Measurements from ENCODE around the gene MDFI.

MDFI gene

DNA sequence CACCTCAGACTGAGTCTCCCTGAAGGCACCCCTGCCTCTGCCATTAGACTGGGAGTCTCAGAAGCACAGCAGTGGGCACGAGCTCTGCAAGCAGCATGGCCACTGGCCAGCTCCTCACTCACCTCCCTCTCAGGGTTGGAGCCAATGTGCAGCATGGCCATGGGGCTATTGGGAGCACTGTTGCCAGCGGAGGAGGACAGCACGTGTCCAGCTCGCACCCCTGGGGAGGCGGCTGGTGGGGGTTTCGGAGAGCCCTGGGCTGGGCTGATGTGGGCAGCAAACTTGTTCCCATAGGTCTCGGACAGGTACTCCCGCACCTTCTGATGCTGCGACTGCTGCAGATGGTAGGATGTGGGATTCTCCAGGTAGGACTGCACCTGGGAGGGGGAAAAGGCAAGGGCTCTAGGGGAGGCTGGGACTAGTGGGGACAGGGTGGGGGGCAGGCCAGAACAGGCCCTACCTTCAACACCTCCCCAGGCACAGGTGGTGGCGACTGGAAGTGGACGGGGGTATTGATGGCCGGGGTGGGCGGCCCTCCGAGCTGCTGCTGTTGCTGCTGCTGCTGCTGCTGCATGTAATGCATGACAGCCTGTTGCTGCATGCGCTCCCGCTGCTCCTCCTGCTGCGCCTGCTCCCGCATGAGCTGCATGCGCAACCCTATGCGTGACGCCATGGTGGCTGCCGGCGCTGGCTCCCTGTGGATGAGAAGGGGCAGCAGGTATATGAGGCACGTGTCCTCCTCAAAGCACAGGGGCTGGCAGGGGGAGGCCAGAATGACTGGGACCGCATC, 52.5 kb downstream of the MDFI start:
- no peak for DNase-seq

DNA sequence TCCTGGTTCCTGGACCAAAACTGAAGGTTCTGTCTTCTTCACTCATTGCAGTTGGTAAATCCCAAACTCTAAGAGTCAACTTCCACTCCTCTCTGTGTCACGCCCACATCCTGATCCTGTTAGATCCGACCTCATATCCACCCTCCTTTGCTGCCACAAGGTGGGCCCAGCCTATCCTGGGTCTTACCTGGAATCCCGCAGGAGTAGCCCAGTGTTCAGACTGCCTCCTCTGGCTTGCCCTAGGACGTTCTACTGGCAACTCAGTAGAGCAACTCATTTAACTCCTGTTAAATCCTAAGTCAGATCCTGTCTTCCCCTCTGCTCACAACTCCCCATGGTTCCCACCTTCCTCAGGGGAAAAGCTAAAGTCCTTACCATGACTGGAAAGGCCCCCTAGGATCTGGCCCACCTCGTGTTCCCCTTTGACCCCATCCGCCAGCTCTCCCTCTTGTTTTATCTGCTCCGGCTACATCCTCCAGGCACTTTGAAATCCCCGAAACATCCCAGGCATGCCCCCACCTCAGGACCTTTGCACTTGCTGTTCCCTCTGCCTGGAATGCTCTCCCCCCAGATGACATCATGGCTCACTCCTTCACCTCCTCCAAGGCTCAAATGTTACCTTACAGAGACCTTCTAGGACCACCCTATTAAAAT, 53.3 kb downstream of the MDFI start:
- no peak for DNase-seq

DNA sequence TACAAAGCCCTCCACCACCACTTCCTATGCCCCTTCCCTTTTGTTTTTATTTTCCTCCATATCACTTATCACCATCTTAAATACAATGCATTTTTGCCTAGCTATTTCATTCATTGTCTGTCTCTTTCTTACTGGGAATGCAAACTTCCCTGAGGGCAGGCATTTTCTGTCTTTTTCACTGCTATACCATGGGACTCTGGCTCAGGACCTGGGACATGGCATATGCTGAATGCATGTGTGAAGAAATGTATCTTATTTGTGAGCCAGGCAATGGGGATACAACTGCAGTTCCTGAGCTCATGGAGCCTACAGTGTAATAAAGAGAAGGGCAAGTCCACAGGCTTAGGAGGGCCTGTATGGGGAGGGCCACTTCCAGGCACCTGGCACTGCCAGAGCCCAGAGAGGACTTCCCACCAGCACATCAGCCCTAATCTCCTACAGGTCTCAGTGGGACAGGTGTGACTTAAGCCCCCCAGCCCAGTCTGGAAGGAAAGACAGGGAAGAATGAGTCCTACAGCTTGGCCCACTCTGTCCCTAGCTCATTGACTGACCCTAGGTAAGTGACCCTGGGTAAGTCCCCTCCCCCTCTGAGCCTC, 53.9 kb downstream of the MDFI start:
- no peak for DNase-seq

DNA sequence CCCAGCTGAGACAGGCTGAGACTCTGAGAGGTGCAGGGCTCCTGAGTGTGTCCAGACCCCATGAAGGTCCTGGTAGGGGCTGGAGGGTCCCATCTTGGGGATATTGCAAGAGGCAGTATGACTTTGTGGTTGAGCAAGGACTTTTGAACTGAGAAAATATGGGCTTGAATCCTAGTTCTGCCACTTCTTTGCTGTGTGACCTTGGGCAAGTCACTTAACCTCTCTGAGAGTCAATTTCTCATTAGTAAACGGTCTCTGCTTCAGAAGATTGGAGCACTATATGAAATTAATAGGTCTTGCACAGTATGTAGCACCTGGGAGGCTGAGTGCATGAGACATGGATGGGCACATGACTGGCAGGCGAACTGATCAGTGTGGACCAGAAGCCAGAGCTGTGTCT, 54.5 kb downstream of the MDFI start:
- no peak for DNase-seq

DNA sequence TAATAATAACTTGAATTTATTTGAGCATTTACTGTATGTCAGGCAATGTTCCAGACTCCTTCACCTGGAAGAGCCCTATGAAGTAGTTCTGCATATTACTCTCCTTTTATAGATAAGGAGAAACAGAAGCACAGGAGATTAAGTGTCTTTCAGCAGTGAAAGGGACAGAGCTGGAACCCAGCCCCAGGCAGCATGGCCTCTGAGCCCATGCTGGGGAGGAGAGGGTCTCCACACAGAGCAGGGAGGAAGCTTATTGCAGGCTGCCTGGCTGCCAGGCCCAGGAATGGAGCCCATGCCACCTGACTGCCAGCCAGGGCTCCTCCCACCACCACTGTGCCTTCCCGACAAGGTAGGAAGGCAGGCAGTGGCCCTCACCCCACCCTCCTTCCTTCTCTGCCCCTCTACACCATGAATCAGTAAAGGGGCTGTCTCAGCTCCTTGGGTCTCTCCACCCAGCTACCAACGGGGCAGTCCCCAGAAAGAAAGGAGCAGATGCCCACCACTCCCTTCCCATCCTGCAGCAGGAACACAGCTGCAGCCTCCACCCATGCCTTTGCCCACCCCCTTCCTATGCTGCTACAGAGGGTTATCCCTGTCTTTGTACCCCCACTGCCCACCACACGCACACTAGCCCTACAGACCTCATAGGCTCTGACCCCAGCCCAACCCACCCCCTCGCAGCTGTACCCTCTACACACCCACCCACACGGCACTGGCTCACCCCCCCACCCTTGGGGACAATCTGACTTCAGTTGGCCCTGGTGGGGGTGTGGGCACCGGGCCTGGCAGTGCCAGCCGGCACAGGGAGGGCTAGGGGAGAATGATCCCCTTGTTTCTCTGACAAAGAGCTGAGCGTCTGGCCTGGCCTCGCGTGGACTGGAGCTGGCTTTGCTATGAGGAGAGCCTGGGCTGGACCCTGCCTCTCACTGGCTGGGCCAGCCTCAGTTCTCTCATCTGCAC, 55.3 kb downstream of the MDFI start:
- no peak for DNase-seq

DNA sequence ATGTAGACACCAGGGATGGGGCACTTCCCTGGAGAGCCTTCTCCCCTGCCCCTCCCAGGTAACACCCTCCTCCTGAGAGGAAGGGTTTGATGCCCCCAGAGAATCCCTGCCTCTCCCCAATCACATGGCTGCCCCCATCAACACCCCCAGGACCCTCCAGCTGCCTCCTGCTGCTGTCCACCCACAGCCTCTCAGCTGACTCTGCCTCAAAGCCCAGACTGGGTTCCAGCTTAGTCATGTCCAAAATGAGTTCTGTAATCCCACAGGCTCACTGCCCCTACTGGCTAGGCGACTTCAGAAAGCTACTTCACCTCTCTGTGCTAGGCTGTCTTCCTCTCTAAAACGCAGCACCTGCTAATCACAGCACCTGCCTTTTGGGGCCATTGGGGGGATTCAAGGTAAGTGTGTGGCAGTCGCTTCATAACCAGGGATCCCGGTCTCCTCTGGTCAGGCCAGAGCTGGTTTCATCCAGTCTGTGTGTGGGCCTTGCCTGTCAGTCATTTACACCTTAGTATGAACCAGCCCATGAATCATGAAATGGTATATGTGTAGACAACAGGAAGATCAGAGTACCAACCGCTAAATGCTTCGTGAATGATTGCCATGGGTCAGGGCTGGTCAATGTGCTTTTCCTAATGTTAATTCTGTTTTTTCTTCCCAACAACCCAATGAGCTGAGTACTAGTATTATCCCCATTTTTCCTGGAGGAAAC, 56.7 kb downstream of the MDFI start:
- DNase-seq = no peak

DNA sequence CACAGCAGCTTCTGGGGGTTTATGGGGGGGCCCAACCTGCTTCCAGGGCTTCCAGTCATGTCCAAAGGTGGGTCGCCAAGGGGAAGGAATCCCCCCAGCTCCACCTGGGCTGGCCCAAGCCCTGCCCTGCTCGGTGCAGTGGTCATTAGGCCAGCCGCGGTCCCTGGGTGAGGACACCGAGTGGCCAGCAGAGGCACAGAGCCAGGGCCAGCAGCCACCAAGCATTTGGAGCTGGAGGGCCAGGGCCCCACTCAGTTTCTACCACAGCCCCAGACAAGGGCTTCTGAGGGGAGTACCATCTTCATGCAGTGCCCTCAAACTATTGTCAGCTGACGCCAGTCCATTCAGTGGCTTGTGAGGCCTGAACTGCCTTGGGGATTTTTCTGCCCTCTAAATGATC, 57.6 kb downstream of the MDFI start:
- DNase-seq = no peak

DNA sequence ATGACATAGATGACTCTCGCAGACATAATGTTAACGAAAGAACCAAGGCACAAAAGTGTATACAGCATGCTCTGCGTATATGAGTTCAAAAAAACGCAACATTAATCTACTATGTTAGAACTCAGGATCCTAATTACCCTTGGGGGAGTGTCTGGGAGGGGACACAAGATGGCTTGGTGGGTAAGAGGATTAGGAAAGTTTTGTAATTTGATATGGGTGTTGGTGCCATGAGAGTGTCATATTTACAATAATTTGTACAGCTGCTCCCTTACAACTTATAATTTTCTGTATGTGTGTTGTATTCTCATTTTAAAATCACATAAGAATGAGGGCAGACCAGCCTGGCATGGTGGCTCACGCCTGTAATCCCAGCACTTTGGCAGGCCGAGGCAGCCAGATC, 58.5 kb downstream of the MDFI start:
- DNase-seq = no peak

DNA sequence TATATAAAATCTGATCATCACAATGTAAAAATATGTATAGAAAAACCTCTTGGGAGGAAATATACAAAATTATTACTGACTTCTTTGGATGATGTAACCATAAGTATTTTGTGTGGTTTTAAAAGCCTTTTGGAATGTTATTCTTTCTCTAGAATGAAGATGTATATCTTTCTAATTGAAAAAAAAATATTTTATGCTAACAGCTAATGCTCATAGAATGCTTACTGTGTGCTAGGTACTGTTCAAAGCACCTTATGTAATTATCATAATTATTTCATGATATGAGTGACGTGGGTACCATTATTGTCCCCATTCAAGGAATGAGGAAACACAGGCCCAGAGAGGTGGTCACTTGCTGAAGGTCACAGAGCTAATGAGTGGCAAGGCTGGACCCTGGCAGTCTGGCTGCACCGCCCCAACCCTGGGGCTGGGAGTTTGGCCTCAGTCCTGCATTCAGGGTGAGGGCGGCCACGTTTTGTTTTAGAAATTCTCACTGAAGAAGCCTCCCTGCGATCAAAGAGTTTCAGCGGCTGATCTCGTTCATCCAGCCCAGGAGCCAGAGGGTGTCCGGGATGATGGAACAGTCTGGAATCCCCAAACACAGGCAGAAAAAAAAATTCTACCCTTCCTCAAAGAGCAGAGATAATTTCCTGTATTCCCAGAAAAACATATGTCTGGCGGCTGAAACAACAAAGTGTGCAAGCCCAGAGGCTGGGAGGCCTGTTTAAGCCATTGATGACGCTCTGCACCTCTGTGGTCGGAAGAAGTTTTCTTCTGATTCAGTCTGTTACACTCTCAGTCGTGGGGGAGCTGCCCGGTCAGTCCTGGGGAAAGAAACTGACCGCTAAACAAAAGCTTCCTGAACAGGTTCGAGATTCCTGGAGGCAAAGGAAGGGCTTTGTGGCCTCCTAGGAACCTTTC, 59.9 kb downstream of the MDFI start:
- DNase-seq = peak; percentile 8

DNA sequence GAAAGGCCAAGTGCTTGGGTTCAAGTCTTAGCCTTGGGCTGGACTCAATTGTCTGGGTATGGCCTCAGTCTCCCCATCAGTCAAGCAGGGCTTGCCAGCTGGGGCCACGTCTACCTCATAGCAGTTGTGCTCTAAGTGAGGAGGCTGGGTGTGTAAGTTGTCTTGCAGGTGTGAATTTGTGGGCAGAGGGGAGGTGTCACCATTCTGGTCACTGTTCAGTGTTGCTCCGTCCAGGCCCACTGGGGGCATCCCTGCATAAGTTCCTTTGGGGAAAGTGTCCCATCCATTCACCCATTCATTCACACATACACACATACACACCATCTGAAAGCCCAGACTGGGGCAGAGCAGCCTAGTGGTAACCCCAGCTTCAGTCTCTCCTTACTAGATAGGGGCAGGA, 60.8 kb downstream of the MDFI start:
- DNase-seq = no peak

DNA sequence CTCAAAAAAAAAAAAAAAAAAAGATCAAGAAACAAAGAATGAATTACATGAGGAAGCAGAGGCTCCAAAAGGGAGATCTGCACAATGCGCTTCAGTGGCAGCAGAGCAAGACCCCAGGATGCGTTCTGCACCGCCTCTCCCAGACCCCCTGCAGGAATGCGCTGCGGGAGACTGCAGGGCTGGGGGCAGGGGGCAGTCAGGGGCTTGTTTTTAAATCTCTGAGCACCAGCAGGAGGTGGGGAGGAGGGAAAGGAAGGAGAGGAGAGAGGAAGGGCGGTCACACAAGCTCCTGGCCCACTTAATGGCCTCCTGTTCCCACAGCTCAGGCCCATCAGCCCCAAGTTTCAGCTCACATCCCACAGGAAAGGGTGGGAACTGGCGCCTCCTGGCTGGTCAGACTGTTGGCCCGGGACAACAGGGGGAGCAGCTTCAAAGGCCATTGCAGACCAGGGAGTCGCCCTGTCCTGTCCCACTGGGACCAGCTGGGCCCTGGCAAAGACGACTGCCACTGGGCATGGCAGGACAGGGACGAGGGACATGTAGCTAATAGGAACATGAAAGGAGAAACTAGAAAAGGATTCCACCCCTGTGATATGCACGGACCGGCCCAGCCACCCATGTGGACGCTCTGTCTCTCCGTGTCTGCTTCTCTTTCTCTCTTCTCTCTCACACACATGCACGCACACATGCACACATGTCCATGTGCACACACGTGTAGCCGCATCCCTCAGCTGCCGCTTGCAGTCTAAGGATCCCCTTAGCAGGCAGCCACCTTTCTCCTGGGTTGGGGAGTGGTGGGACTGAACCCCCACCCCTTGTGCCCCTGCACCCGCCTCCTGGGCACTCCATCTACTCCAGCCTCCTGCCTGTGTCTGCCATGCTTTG, 62.4 kb downstream of the MDFI start:
- DNase-seq = no peak

DNA sequence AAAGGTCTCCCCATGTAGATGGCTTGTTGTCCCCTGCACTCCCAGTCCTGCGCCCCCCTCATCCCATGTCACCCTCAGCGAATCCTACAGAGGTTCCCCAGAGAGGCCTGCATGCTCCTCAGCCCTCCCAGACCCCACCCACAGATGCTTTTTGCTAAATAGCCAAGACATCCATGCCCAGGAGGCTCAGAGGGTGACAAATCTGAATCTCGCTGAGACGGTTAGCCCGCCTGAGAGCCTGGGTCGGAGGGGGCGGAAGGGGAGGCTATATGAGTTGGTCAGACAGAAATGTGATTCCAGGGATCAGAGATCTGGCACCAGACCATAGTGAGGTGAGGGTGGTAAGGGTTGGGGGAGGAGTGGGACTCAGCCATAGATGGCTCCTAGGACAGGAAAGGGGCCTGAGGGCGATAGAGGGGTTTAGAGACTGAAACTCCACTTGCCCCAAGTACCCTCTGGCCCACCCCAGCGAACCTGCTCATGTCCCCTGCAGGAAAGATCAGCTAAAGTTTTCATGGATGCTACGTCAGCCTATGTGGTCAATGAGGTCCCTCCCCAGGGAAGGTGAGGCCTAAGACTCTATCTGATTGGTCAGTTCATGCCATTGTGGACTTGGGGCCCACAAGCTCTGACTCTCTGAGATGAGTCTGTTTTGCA, 63.9 kb downstream of the MDFI start:
- DNase-seq = no peak

DNA sequence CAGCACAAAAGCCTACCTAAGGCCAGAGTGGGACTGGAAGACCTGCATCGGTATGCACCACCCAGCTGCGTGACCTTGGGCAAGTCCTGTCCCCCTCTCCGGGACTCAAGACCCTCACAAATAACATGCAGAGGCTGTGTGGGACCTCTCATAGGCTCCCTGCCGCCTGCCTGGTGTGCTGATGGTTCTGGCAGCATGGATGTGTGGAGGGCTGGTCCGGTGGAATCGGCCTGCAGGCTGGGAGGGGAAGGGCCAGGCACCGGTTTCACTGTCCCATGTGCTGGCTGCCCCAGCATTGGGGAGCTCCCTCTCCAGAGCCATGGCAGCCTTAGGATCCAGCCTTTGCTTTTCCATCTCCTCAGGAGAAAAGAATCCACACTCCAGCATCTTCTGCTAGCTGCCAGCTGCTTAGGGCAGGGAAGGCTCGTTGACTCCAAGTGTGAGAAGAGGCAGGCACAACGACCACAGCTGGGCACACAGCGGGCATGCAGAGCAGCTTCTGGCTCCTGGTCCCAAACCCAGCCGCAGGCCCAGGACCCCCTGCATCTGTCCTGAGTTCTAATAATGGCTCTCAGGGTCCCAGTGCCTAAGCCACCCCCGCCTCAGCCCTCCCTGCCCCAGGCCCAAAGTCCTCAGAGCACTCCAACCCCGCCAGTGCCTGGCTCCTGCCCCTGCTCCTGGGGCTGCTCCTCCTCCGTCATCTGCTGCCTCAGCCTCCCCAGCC, 64.7 kb downstream of the MDFI start:
- DNase-seq = no peak
